Panc1 (cell line): Measurements from ENCODE around the gene SDCBP2.

Experiments
- POLR2AphosphoS5 ChIP-seq: IDR thresholded peaks from 2 replicates; pipeline ENCODE4 v1.6.1; 2012; ENCODE audit warnings: mild to moderate bottlenecking, low read depth, low read length, moderate library complexity
- REST ChIP-seq, 2 experiments: IDR thresholded peaks; 2 replicates each; pipeline ENCODE4 v1.6.1; 2011 to 2012; ENCODE audit warnings: low read depth in 2 of 2, control low read depth in 1 of 2, low read length in 1 of 2, mild to moderate bottlenecking in 1 of 2, moderate library complexity in 1 of 2; ENCODE audit not compliant: insufficient read depth in 1 of 2
- TF ChIP-seq, protein P1 (sequence below): fragments of 450-650 bp; IDR thresholded peaks from 2 replicates; pipeline ENCODE4 v1.5.1; 2017; ENCODE audit warnings: mild to moderate bottlenecking

GRCh38 chr20:1267809-1268374 lies 61.0 kb downstream of the SDCBP2 start:
- TF ChIP-seq POLR2AphosphoS5 (no peak), REST (IDR thresholded peaks at IDR 0.05; ENCODE audit: insufficient read depth in 1 of 2, low read depth in 2 of 2, low read length in 1 of 2) (no peak)
- TF ChIP-seq, protein P1, sequence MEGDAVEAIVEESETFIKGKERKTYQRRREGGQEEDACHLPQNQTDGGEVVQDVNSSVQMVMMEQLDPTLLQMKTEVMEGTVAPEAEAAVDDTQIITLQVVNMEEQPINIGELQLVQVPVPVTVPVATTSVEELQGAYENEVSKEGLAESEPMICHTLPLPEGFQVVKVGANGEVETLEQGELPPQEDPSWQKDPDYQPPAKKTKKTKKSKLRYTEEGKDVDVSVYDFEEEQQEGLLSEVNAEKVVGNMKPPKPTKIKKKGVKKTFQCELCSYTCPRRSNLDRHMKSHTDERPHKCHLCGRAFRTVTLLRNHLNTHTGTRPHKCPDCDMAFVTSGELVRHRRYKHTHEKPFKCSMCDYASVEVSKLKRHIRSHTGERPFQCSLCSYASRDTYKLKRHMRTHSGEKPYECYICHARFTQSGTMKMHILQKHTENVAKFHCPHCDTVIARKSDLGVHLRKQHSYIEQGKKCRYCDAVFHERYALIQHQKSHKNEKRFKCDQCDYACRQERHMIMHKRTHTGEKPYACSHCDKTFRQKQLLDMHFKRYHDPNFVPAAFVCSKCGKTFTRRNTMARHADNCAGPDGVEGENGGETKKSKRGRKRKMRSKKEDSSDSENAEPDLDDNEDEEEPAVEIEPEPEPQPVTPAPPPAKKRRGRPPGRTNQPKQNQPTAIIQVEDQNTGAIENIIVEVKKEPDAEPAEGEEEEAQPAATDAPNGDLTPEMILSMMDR: no peak
